Measurements from ENCODE around the gene EHMT1.
"Not testable (repeated sequence)": the region's sequence is repeated elsewhere in the genome, so short reads cannot be mapped to it uniquely, and the experiment has no call there.

Gene EHMT1

GRCh38 chr9:137619240-137620047 lies 639 bp downstream of the EHMT1 start:
- no peak for TF ChIP-seq CTCF (IDR thresholded peaks at IDR 0.05; ENCODE audit: borderline replicate concordance, insufficient read depth, low read depth, low read length)
- peak overlapping the region; percentile 77 for H3K4me3 ChIP-seq (ENCODE audit: low read depth, low read length)

GRCh38 chr9:137620048-137620405 lies 1.2 kb downstream of the EHMT1 start:
- TF ChIP-seq CTCF (IDR thresholded peaks at IDR 0.05; ENCODE audit: borderline replicate concordance, insufficient read depth, low read depth, low read length), result no peak
- peak overlapping the region; percentile 77 for H3K4me3 ChIP-seq (ENCODE audit: low read depth, low read length)

GRCh38 chr9:137620581-137620980 lies 1.8 kb downstream of the EHMT1 start:
- no peak overlapping the region for H3K4me3 ChIP-seq (ENCODE audit: low read depth, low read length)
- no peak for TF ChIP-seq CTCF (IDR thresholded peaks at IDR 0.05; ENCODE audit: borderline replicate concordance, insufficient read depth, low read depth, low read length)

GRCh38 chr9:137621131-137621757 lies 2.4 kb downstream of the EHMT1 start:
- peak; percentile 15; the same call in 1 of the 2 replicates for TF ChIP-seq CTCF (IDR thresholded peaks at IDR 0.05; ENCODE audit: borderline replicate concordance, insufficient read depth, low read depth, low read length)
- H3K4me3 ChIP-seq (ENCODE audit: low read depth, low read length), result no peak overlapping the region

GRCh38 chr9:137622211-137622610 lies 3.4 kb downstream of the EHMT1 start:
- not testable (repeated sequence) for H3K4me3 ChIP-seq (ENCODE audit: low read depth, low read length)

GRCh38 chr9:137626464-137626863 lies 7.7 kb downstream of the EHMT1 start:
- H3K4me3 ChIP-seq (ENCODE audit: low read depth, low read length), result no peak overlapping the region
- no peak for TF ChIP-seq CTCF (IDR thresholded peaks at IDR 0.05; ENCODE audit: borderline replicate concordance, insufficient read depth, low read depth, low read length)

- not testable (repeated sequence) for H3K4me3 ChIP-seq (ENCODE audit: low read depth, low read length)
Measured at GRCh38 chr9:137627406-137627805, 8.6 kb downstream of the EHMT1 start.

GRCh38 chr9:137630126-137630525 lies 11.3 kb downstream of the EHMT1 start:
- no peak for TF ChIP-seq CTCF (IDR thresholded peaks at IDR 0.05; ENCODE audit: borderline replicate concordance, insufficient read depth, low read depth, low read length)

More at GRCh38 chr9:137630126-137630525, 11.3 kb downstream of the EHMT1 start:
- no peak overlapping the region for H3K4me3 ChIP-seq (ENCODE audit: low read depth, low read length)

All from GM12875 (cell line).